NT2/D1 (cell line): ENCODE results near the gene FER.

Experiments
- DNase-seq: peaks from one replicate; pipeline ENCODE4 v3.0.0-alpha.2; 2011; ENCODE audit warnings: low read depth, low spot score
- H3K27me3 ChIP-seq: 2 replicates; pipeline ENCODE4 v1.6.0; 2011; ENCODE audit warnings: mild to moderate bottlenecking; ENCODE audit not compliant: insufficient read length, insufficient read depth
- H3K36me3 ChIP-seq: 2 replicates; pipeline ENCODE4 v1.6.1; 2011; ENCODE audit warnings: mild to moderate bottlenecking, low read length, mixed read lengths; ENCODE audit not compliant: insufficient read depth, insufficient read length
- H3K4me1 ChIP-seq: 2 replicates; pipeline ENCODE4 v1.5.1; 2011; ENCODE audit not compliant: insufficient read depth, insufficient read length
- H3K4me3 ChIP-seq: 2 replicates; pipeline ENCODE4 v1.5.1; 2011; ENCODE audit warnings: low read depth; ENCODE audit not compliant: insufficient read length
- H3K9ac ChIP-seq: 2 replicates; pipeline ENCODE4 v1.6.0; 2011; ENCODE audit warnings: low read depth; ENCODE audit not compliant: insufficient read length
- H3K9me3 ChIP-seq: 2 replicates; pipeline ENCODE4 v1.5.1; 2011; ENCODE audit warnings: mild to moderate bottlenecking, low read length; ENCODE audit not compliant: insufficient read depth
- SUZ12 ChIP-seq: IDR thresholded peaks from 2 replicates; pipeline ENCODE4 v1.6.1; 2011; ENCODE audit not compliant: insufficient read length, insufficient read depth; ENCODE audit errors: extremely low read depth
- YY1 ChIP-seq: IDR thresholded peaks from 2 replicates; pipeline ENCODE4 v1.6.1; 2011; ENCODE audit not compliant: insufficient read length, insufficient read depth
- ZNF274 ChIP-seq: IDR thresholded peaks from 2 replicates; pipeline ENCODE4 v1.6.1; 2011; ENCODE audit warnings: mild to moderate bottlenecking, low read depth, low read length

FER gene

DNA sequence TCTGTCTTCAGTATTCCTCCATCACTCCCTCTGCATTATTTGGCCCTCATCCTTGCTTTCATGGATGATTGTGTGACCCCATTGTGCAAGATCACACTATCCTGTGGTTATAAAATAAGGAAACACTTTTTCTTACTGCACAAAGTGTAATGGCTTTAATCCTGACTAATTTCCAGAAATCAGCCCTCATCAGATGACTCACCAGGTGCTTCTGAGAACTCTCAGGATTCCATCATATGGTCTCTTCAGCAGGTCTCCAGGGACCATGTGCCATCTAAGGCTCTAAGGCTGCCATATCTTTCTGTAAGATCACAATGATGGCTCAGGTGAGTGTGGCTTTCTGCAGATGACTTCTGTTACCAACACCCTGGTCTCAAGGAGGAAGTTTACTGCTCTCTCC, 27.3 kb upstream of the FER start:
- no peaks in the 10 kb centered on the region for H3K9me3 ChIP-seq
- H3K4me1 ChIP-seq, result no peaks in the 10 kb centered on the region
- H3K36me3 ChIP-seq, result no peaks in the 10 kb centered on the region
- TF ChIP-seq YY1 (no peak), ZNF274 (no peak), SUZ12 (no peak)
- no peak overlapping the region for H3K4me3 ChIP-seq
- H3K27me3 ChIP-seq, result no peaks in the 10 kb centered on the region
- DNase-seq, result no peak
- H3K9ac ChIP-seq, result no peak overlapping the region

- H3K36me3 ChIP-seq, result no peaks in the 10 kb centered on the region
- no peaks in the 10 kb centered on the region for H3K27me3 ChIP-seq
- no peak overlapping the region for H3K4me3 ChIP-seq
- DNase-seq, result no peak
- H3K4me1 ChIP-seq, result peaks cover 1% of the 10 kb centered on the region
- no peak for TF ChIP-seq SUZ12
- no peaks in the 10 kb centered on the region for H3K9me3 ChIP-seq
- peak overlapping the region; percentile 91 for H3K9ac ChIP-seq
Observed at GRCh38 chr5:108726446-108727235, 21.1 kb upstream of the FER start.

DNA sequence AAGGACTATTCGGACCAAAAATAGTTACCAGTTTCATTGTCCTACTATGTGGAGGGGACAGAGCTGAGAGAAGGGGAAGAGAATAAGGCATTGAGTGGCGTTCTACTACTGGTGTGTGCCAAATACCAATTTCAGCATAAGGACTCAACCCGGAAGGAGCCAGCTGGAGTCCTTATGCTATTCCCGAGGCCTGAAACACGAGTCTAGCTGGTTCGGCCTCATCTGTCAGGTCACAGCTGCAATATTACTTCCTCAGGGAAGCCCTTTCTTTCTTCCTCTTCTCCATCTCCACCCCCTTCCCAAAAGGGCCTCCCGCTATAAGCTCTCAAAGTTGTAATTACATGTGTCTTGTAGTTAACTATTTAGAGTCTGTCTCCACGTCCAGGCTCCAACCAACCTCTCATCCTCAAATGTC, 20.5 kb upstream of the FER start:
- peak overlapping the region; percentile 79 for H3K4me3 ChIP-seq
- DNase-seq, result no peak
- peaks cover 1% of the 10 kb centered on the region for H3K4me1 ChIP-seq
- H3K9me3 ChIP-seq, result no peaks in the 10 kb centered on the region
- peak overlapping the region; percentile 91 for H3K9ac ChIP-seq
- H3K27me3 ChIP-seq, result no peaks in the 10 kb centered on the region
- no peaks in the 10 kb centered on the region for H3K36me3 ChIP-seq
- TF ChIP-seq ZNF274, result no peak
- TF ChIP-seq YY1, result no peak

DNA sequence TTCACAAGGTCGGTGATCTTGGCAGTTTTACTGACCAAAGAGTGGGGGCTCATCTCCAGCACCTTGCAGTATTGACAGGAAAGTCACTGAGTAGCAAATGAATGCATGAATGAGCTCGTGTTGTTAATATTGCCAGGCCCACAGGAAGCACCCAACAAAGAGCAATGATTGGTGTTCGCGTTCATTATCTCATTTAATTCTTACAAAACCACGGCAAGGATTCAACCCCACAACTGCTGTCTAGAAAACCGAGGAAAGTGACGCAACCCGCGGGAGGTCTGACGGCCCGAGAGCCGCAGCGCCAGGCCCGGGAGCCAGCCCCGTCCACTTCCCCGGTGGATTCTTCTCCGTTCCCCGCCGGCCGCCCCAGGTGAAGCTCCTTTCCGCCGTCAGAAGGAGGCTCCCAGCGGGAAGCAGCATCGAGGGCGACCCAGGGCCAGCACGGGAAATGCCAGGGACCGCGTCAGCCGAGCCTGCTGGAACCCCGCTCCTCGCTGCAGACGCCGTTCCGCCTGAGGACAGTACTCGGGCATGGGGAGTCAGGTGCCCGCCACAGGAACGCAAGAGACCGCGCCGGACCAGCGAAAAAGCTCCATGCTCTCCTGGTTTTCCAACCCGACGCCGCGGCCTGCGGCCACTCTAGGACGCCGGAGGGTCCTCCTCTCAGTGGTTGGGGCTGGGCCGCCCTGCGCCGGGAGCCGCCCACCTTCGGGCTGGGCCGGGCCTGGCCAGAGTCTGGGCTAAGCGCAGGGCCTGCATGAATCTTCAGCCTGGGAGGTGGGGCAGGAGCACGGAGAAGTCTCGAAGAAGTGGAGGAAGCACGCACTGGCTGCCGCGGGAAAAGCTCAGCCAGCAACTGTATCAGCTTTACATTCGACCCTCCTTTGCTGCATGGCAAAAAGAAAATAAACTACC, 19.8 kb upstream of the FER start:
- peak overlapping the region; percentile 91 for H3K9ac ChIP-seq
- H3K27me3 ChIP-seq, result no peaks in the 10 kb centered on the region
- peak overlapping the region; percentile 79 for H3K4me3 ChIP-seq
- no peaks in the 10 kb centered on the region for H3K36me3 ChIP-seq
- DNase-seq, result peak; percentile 72
- TF ChIP-seq ZNF274 (no peak), SUZ12 (no peak), YY1 (no peak)
- H3K4me1 ChIP-seq, result peaks cover 1% of the 10 kb centered on the region
- H3K9me3 ChIP-seq, result no peaks in the 10 kb centered on the region

DNA sequence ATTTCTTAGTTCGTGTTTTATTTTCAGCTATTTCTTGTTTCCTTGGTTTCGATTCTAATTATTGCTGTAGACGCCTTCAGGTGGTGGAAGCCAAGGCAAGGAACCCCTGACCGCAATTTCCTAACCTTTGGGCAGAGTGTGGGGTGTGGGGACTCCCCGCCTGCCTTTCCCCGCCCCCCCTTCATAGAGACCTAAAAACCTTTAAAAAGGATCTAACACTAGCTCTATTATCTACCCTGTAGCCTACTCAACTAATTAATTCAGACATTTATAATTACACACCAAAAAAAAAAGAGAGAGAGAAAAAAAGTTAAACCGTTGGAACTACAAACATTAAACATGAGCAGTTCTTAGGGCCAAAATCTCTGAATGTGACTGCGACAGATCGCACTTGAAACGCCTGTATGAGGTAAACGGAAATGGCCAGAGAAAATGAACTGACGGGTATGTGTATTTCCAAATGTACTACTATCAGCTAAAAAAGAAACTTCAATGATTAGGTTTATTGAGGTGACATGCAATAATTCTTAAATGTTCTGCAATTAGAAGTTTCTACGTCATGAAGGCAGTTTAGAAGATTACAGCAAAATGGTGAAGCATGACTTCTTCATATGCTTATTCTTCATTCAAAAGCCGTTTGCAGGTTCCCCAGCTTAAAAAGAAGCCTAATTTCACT, 19.0 kb upstream of the FER start:
- H3K9ac ChIP-seq, result peak overlapping the region; percentile 71
- TF ChIP-seq ZNF274 (no peak), YY1 (no peak), SUZ12 (no peak)
- H3K36me3 ChIP-seq, result no peaks in the 10 kb centered on the region
- no peaks in the 10 kb centered on the region for H3K9me3 ChIP-seq
- H3K27me3 ChIP-seq, result no peaks in the 10 kb centered on the region
- peak overlapping the region; percentile 79 for H3K4me3 ChIP-seq
- H3K4me1 ChIP-seq, result peaks cover 1% of the 10 kb centered on the region
- DNase-seq, result no peak

- no peak for DNase-seq
- H3K9ac ChIP-seq, result no peak overlapping the region
- no peaks in the 10 kb centered on the region for H3K9me3 ChIP-seq
- no peaks in the 10 kb centered on the region for H3K36me3 ChIP-seq
- no peak overlapping the region for H3K4me3 ChIP-seq
- peaks cover 1% of the 10 kb centered on the region for H3K4me1 ChIP-seq
- no peak for TF ChIP-seq YY1
- TF ChIP-seq ZNF274, result no peak
- TF ChIP-seq SUZ12, result no peak
- no peaks in the 10 kb centered on the region for H3K27me3 ChIP-seq
Observed at GRCh38 chr5:108729242-108729615, 18.5 kb upstream of the FER start.
